Measurements from ENCODE around the gene CASP9.
"Not testable (repeated sequence)": the region's sequence is repeated elsewhere in the genome, so short reads cannot be mapped to it uniquely, and the experiment has no call there.

CASP9 gene

GRCh38 chr1:15493869-15494390, 30.1 kb downstream of the CASP9 start:
- no peak for DNase-seq

DNA sequence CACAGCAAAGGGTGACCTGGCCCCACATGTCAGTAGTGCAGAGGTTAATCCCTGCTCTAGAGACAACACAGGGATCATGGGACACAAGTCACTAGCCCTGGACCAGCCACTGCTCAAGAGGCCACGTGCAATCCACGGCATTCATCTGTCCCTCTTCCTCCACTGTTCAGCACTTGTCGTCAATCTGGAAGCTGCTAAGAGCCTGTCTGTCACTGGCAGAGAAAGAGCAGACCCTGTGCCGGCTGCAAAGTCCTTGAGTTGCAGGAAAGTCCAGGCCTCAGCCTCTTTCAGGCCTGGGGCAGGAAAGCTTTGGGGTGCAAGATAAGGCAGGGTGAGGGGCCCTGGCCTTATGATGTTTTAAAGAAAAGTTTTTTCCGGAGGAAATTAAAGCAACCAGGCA, 31.4 kb downstream of the CASP9 start:
- DNase-seq = no peak

DNA sequence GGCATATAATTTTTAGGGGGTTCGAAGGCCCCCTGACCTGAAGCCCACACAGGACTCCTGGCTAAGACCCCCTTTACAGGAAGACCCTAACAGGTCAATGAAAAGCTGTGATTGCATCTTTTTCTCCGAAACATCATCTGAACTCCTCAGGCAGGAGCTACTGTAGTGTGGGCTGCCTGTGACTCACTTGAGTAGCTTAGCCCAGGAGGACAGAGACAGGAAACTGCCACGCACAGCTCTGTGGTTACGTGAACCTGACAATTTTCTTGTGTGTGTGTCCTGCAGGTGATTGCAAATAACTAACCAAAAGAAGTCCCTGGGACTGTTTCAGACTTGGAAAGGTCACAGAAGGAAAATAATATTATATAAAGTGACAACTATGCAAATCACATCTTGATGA, 33.0 kb downstream of the CASP9 start:
- DNase-seq = not testable (repeated sequence)

GRCh38 chr1:15489052-15489736, 34.8 kb downstream of the CASP9 start:
- no peak for DNase-seq

DNA sequence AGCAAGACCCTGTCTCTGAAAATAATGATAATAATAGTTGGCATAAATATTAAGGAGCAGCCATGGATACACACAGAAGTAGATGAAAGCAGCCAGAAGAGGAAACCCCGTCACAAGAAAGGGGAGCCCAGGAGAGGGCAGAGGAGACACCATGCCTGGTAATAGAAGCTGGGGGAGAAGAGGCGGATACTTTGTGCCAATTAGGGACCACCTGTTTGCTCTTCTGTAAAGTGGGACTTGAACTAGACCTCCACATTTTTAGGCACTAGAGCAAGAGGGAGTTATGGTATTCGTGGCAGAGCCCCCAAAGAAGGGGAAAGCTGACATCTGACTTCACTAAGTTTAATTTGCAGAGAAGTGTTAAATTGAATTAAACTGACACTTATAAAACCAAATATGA, 35.6 kb downstream of the CASP9 start:
- DNase-seq = no peak

DNA sequence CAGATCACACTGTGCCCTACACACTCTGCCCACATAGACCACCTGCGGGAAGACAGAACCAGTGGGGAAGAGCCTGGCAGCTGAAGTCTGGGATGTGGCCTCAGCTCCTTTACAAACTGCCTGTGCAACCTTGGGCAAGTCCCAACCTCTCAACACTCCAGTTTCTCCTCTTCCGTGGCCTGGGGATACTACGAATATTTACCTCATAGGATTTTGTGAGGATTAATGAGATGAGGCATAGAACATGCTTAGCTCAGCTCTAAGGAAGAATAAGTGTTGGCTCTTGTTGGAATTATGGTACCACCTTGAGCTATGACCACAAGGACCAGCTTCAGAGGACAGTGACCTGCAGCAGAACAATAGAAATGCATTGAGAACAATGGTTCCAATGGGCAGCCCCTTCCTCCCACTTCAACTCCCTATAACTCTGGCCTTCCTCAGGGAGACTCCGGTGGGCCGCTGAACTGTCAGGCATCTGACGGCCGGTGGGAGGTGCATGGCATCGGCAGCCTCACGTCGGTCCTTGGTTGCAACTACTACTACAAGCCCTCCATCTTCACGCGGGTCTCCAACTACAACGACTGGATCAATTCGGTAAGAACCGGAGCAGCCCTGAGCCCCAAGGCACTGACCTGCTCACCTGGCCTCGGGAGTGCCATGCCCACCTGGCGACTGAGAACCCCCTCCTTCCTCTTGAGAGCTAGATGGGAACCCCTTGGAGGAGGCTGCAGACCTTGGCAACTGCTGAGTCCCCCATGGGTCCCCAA, 37.0 kb downstream of the CASP9 start:
- DNase-seq = not testable (repeated sequence)

DNA sequence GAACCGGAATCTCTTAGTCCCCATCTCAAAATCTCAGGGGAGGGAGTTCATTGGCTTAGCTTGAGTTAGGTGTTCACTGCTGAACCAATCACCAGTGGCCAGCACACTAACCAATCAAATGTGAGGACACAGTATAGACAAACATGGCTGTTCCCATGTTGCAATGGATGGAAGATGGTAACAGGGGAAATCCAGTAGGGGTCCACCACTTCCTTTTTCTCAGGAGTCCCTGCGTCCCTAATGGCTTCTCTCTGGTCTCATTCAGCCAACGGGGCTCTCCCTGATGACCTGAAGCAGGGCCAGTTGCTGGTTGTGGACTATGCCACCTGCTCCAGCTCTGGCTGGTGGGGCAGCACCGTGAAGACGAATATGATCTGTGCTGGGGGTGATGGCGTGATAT, 38.4 kb downstream of the CASP9 start:
- no peak for DNase-seq

DNA sequence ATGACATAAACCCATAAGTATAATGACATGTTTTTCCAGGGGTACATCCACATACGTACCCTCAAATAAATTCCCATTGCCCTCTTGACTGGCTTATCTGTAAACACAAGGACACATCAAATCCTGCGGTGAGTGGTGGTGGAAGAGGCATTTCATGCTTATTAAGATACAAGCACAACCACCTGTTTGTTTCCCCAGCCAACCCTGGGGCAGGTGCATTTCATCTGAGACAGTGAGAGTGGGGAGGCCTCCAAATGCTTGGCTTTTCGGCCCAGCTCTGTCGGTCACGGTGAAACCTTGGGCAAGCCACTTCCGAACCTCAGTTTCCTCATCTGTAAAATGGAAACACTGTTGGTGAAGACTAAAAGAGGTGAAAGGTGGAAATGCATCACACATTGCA, 39.6 kb downstream of the CASP9 start:
- not testable (repeated sequence) for DNase-seq

DNA sequence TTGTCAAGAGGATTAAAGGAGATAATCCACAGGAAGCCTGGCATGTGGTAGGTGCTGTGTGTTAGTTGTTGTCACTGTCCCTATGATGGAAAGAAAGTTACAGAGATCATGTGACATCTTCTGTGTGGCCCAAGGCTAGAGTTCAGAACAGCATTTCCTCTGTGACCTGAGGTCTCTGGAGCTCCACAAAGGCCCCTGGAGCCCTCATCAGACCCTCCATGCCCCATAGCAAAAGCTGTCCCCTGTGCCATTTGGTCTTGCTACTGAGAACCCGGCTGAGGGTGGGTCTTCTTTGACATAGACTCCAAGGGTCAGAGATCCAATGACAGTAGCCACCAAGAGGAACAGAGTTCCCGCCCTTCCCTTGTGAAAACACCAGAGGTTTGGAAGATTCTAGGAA, 40.0 kb downstream of the CASP9 start:
- DNase-seq = no peak

DNA sequence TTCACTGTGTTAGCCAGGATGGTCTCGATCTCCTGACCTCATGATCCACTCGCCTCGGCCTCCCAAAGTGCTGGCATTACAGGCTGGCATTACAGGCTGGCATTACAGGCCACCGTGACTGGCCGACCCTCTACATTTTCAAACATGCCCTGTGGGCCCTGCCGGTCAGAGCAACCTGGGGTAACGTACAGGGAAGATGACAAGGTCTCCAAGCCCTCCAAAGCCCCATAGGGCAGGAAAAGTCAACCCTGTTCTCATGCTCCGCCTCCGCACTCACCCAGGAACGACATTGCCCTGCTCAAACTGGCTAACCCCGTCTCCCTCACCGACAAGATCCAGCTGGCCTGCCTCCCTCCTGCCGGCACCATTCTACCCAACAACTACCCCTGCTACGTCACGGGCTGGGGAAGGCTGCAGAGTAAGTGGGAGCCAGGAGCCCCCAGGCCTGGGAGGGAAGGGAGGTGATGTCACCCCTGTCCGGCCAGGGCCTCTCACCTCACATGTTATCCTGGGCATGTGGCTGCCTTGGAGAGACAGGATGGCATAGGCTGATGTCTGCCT, 41.0 kb downstream of the CASP9 start:
- not testable (repeated sequence) for DNase-seq

DNA sequence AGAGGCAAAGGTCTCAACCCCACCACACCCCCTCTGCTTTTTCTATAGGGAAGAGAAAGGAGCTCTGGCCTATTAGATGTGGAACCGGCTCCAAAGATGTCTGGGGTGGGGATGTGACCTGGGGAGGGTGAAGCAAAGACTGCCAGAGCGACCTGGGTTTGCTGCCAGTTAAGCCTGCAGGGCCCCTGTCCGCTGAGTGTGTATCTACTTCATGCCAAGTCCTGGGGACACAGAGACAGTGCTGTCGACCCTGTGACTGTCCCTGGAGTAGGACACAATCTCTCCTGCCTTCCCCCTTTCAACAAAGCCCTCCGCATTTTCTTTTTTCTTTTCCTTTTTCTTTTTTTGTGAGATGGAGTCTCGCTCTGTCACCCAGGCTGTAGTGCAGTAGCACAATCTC, 41.6 kb downstream of the CASP9 start:
- not testable (repeated sequence) for DNase-seq

DNA sequence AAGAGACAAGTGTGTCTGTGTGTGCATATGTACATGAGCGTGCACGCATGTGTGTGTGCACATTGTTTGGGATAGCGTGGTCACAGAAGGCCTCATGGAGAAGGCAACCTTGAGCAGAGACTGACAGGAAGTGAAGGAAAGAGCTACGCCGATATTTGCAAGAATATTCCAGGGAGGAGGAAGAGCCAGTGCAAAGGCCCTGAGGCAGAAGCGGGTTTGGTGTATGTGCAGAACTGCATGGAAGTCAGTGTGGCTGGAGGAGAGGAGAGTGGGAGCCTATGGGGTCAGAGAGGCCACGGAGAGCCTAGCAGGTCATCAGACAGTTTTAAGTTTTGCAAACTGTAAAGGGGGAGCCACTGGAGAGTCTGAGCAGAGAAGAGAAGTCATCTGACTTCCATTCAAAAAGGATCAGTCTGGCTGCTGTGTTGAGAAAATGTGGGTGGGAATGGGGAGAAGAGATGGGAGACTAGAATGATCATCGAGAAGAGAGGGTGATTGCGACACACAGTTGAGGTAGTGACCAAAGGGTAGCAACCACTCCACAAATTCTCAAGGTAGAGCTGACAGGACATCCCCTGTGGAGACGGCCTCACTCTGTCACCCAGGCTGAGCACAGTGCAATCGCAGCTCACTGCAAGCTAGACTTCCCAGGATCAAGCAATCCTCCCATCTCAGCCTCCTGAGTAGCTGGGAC, 44.2 kb downstream of the CASP9 start:
- DNase-seq = no peak

GRCh38 chr1:15477646-15478212, 46.3 kb downstream of the CASP9 start:
- no peak for DNase-seq

DNA sequence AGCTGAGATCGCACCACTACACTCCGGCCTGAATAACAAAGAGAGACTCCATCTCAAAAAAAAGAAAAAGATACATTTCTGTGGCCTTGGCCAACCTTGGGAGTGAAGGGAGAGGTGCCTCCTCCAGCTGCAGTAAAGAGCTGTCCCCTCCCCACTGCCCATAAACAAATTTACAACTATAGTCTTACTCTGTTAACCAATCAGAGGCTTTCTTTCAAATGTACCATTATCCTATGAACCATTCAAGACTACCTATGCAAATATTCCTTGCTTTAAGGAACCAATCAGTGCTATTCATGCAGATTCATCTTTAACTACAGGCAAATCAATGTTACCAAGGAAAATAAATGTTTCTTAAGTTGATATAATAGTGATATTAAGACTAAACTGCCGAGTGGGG, 47.1 kb downstream of the CASP9 start:
- DNase-seq = no peak

GRCh38 chr1:15475752-15476314, 48.2 kb downstream of the CASP9 start, which contains the start of gene CELA2B:
Gene CELA2B (plus strand): TSS chr1:15476104. CDS start chr1:15476126, 22 bp downstream.
- DNase-seq = no peak

DNA sequence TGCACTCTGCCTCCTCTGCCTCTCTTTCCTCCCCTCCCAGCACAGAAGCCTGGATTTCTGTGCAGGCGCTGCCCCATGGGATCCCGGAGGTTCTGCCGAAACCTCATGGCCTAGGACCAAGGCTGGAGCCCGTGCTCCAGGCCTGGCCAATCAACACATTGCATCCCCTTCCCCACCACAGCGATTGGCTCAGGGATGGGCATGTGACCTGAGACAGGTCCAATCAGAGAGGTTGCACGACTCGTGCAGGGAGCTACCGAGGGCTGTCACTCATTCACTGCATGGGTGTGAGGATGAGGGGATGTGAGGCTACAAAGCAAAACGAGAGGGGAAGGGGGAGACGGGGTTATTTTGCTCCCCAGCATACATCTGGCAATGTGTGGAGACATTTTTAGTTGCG, 51.4 kb downstream of the CASP9 start:
- DNase-seq = no peak

- DNase-seq = not testable (repeated sequence)
Measured at GRCh38 chr1:15471723-15472122, 52.3 kb downstream of the CASP9 start.

DNA sequence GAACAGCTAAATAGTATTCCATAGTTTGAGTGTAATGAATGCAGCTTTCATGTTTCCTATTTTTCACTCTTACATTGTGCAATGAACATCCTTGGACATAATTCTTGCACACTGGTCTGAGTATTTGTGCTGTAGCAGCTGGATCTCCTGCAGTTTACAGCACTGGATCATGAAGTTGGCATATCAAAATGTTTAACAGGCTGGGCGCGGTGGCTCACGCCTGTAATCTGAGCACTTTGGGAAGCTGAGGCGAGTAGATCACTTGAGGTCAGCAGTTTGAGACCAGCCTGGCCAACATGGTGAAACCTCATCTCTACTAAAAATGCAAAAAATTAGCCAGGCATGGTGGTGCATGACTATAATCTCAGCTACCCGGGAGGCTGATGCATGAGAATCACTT, 52.9 kb downstream of the CASP9 start:
- DNase-seq = not testable (repeated sequence)

DNA sequence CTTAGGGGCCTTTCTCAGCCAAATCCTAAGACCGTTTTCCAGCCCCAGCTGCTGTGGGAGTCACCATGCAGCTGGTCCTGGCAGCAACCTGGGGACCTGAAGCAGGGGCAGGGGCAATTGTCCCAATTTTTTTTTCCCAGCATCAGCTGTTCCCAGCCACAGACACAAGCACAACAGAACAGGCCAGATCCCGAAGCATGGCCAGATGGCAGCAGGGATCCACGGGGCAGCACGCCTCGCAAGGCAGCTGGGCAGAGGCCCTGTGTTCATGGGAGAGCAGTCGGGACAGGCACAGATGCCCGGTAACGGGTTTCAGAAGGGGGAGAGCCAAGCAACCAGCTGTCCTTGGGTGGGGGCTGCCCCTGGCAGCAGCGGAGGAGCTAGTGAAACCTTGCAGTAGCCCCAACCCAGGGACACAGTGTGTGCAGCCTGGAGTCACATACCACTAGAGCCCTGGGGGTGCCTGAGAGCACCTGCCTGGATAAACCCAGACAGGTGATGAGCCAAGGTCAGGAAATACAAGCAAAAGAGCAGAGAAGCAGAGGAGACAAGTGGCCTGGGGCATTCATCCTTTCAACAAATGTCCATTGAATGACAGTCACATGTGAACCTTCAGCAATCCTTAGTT, 54.1 kb downstream of the CASP9 start:
- DNase-seq = not testable (repeated sequence)

GRCh38 chr1:15469361-15469760, 54.7 kb downstream of the CASP9 start:
- no peak for DNase-seq

GRCh38 chr1:15468145-15468544, 55.9 kb downstream of the CASP9 start:
- DNase-seq = no peak

Data from HCEC 1CT (cell line).